GM23338 (cell line): ENCODE data around the gene EML4. TPM values are rescaled to one million over a fixed set of nuclear protein-coding genes. Genes with fewer than 3 reads are reported as not detected.

Experiments
- ATAC-seq: fragments of 200-7000 bp; cut with Tn5 transposase; 3 replicates; pipeline ENCODE4 v1.9.1; 2020
- DNase-seq: peaks from one replicate; pipeline ENCODE4 v3.0.0-alpha.2; 2015; ENCODE audit warnings: low spot score
- H2AFZ ChIP-seq: fragments of 200-600 bp; sonication (generic); 2 replicates; pipeline ENCODE4 v1.8.0; 2016; ENCODE audit warnings: antibody characterized with exemption, mild to moderate bottlenecking, moderate library complexity
- H3F3A ChIP-seq: fragments of 200-600 bp; sonication (generic); replicated peaks from 2 replicates; pipeline ENCODE4 v1.8.0; 2017; ENCODE audit warnings: antibody characterized with exemption, mixed run types, low read depth
- H3K27ac ChIP-seq: fragments of 200-600 bp; sonication (generic); 2 replicates; pipeline ENCODE4 v1.6.1; 2016; ENCODE audit warnings: low read depth
- H3K27me3 ChIP-seq: fragments of 200-600 bp; sonication (generic); 2 replicates; pipeline ENCODE4 v1.8.0; 2016; ENCODE audit warnings: mild to moderate bottlenecking, mixed run types, moderate library complexity; ENCODE audit not compliant: insufficient read depth
- H3K36me3 ChIP-seq: fragments of 200-600 bp; sonication (generic); 2 replicates; pipeline ENCODE4 v1.8.0; 2016; ENCODE audit warnings: mild to moderate bottlenecking; ENCODE audit not compliant: insufficient read depth
- H3K4me1 ChIP-seq: fragments of 200-600 bp; sonication (generic); 2 replicates; pipeline ENCODE4 v1.8.0; 2016; ENCODE audit warnings: mild to moderate bottlenecking, moderate library complexity; ENCODE audit not compliant: insufficient read depth
- H3K4me2 ChIP-seq: fragments of 200-600 bp; sonication (generic); 2 replicates; pipeline ENCODE4 v1.7.1; 2017; ENCODE audit warnings: mixed run types
- H3K4me3 ChIP-seq: fragments of 200-600 bp; sonication (generic); 2 replicates; pipeline ENCODE4 v1.6.1; 2016; ENCODE audit warnings: mixed run types
- H3K79me2 ChIP-seq: fragments of 200-600 bp; sonication (generic); replicated peaks from 2 replicates; pipeline ENCODE4 v1.8.0; 2017; ENCODE audit warnings: mild to moderate bottlenecking; ENCODE audit not compliant: insufficient read depth
- H3K9me2 ChIP-seq: fragments of 200-600 bp; sonication (generic); 2 replicates; pipeline ENCODE4 v1.8.0; 2017; ENCODE audit not compliant: insufficient read depth
- H4K20me1 ChIP-seq: fragments of 200-600 bp; sonication (generic); replicated peaks from 2 replicates; pipeline ENCODE4 v1.8.0; 2017; ENCODE audit warnings: mild to moderate bottlenecking; ENCODE audit not compliant: insufficient read depth
- H3K27ac Mint-ChIP-seq: 2 replicates; pipeline ENCODE4 v1.8.0; 2020; ENCODE audit warnings: inconsistent platforms, mild to moderate bottlenecking, moderate library complexity, mixed read lengths
- H3K27me3 Mint-ChIP-seq: 3 replicates; pipeline ENCODE4 v1.8.0; 2022; ENCODE audit warnings: low read depth, mild to moderate bottlenecking, moderate library complexity, mixed read lengths, inconsistent platforms; ENCODE audit not compliant: insufficient read depth, poor library complexity
- H3K36me3 Mint-ChIP-seq: 3 replicates; pipeline ENCODE4 v1.8.0; 2021; ENCODE audit warnings: low read depth, mild to moderate bottlenecking, inconsistent platforms, moderate library complexity, mixed read lengths
- H3K4me1 Mint-ChIP-seq: 3 replicates; pipeline ENCODE4 v1.8.0; 2020; ENCODE audit warnings: mild to moderate bottlenecking, inconsistent platforms, mixed read lengths
- H3K4me3 Mint-ChIP-seq: 3 replicates; pipeline ENCODE4 v1.8.0; 2021; ENCODE audit warnings: moderate library complexity, mild to moderate bottlenecking, inconsistent platforms, mixed read lengths
- H3K9me3 Mint-ChIP-seq: 3 replicates; pipeline ENCODE4 v1.8.0; 2020; ENCODE audit warnings: moderate library complexity, mild to moderate bottlenecking, inconsistent platforms, mixed read lengths
- CREB1 ChIP-seq: fragments of 250-450 bp; sonication (Bioruptor Pico); IDR thresholded peaks from 2 replicates; pipeline ENCODE4 v1.5.0; 2020; ENCODE audit warnings: low read depth, mild to moderate bottlenecking, moderate library complexity
- CTCF ChIP-seq, 2 experiments: fragments of 200-600 bp in 1 of 2; sonication (generic) in 1 of 2; conservative IDR thresholded peaks; 2 replicates each; pipeline versions ENCODE4 v1.5.1 to v1.6.1; 2016 to 2017; ENCODE audit warnings: antibody characterized with exemption in 2 of 2, low read depth in 2 of 2, mild to moderate bottlenecking in 2 of 2, moderate library complexity in 1 of 2
- ETS1 ChIP-seq: IDR thresholded peaks from 2 replicates; pipeline ENCODE4 v1.6.1; 2016; ENCODE audit warnings: antibody characterized with exemption
- EZH2 ChIP-seq: fragments of 200-600 bp; sonication (generic); IDR thresholded peaks from one replicate; pipeline ENCODE4 v1.8.0; 2017; ENCODE audit warnings: antibody characterized with exemption, mild to moderate bottlenecking, low read depth; ENCODE audit not compliant: unreplicated experiment
- EZH2phosphoT487 ChIP-seq: fragments of 200-600 bp; sonication (generic); IDR thresholded peaks from one replicate; pipeline ENCODE4 v1.8.1; 2018; ENCODE audit warnings: antibody characterized with exemption; ENCODE audit not compliant: unreplicated experiment
- NANOG ChIP-seq: IDR thresholded peaks from 2 replicates; pipeline ENCODE4 v1.6.1; 2016; ENCODE audit warnings: antibody characterized with exemption, borderline replicate concordance
- POLR2AphosphoS5 ChIP-seq: IDR thresholded peaks from 2 replicates; pipeline ENCODE4 v1.6.1; 2016; ENCODE audit warnings: antibody characterized with exemption, low read depth
- STAT1 ChIP-seq: IDR thresholded peaks from one replicate; pipeline ENCODE4 v1.6.1; 2016; ENCODE audit warnings: antibody characterized with exemption; ENCODE audit not compliant: unreplicated experiment
- ZNF114 ChIP-seq: fragments of 250-450 bp; sonication (Bioruptor Pico); IDR thresholded peaks from 2 replicates; pipeline ENCODE4 v1.5.0; 2020; ENCODE audit warnings: mild to moderate bottlenecking, moderate library complexity
- ZNF331 ChIP-seq: fragments of 250-450 bp; sonication (Bioruptor Pico); IDR thresholded peaks from 2 replicates; pipeline ENCODE4 v1.5.0; 2020; ENCODE audit warnings: low read depth, mild to moderate bottlenecking, moderate library complexity
- polyA plus RNA-seq: library from polyadenylated mRNA; unstranded; fragments of >200 nt; fragmentation: Nextera tagmentation; extraction: Ambion mirVana; gene quantifications from 2 replicates; pipeline ENCODE4 v1.2.1, GENCODE V29; 2016
- total RNA-seq: library from RNA; depleted of rRNA; stranded (reverse); fragments of >200 nt; shearing (Covaris generic); gene quantifications from 2 replicates; pipeline ENCODE4 v1.2.3, GENCODE V29; 2014

EML4 gene
- total and polyA plus RNA-seq, 2 experiments from 2014 or later, result 65.3 to 115 TPM

DNA sequence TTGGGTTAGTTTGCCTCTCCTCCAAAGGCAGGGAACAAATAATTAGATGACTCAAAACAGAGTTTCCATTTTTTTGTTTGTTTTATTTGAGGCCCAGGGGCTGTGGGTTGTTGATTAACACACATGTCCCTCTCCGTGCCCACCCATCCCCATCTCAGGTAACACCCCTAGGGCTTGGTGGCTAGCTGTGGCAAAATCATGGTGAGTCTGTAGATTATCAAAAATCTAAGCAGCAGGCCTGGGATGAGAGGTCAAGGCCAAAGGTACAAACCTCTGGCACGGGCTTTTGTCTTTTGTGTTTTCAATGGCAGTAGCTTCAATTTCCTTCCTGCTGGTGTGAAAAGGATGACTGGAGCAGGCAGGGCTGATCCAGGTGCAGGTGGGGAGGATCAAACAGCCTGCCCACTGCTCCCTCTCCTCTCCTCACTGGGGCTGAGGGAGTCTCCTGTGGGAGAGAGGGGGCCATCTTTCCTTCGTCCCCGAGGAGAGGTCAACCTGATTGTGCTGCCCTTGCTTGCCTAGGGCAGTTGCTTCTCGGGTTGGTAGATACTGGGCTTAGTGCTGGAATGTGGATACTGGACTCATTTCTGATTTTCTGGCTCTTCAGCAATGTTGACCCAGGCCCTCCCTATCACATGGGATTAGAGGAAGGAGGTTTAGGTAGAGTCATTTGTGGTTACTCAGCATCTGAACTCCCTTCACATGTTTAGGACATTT, 31.9 kb upstream of the EML4 start (continued):
- no peak for TF ChIP-seq CREB1 (CRISPR knock-in tag)
- TF ChIP-seq POLR2AphosphoS5, result no peak
- TF ChIP-seq EZH2phosphoT487, result no peak
- no peak for TF ChIP-seq NANOG
- no peak for TF ChIP-seq ETS1
- no peak for TF ChIP-seq EZH2
- TF ChIP-seq ZNF114 (CRISPR knock-in tag), result no peak

GRCh38 chr2:42138163-42139015, 30.8 kb upstream of the EML4 start:
- H3K27me3 Mint-ChIP-seq, result peaks cover 5% of the 10 kb centered on the region
- no peak overlapping the region for H3K4me2 ChIP-seq
- DNase-seq, result no peak
- H3K4me1 Mint-ChIP-seq, result peaks cover 42% of the 10 kb centered on the region
- H3K27ac ChIP-seq, result no peak overlapping the region
- H3K27me3 ChIP-seq, result no peaks in the 10 kb centered on the region
- no peaks in the 10 kb centered on the region for H3K36me3 ChIP-seq
- H3K79me2 ChIP-seq, result no peaks in the 10 kb centered on the region
- H3F3A ChIP-seq, result no peaks in the 10 kb centered on the region
- no peaks in the 10 kb centered on the region for H3K36me3 Mint-ChIP-seq
- H3K9me2 ChIP-seq, result no peaks in the 10 kb centered on the region
- H2AFZ ChIP-seq, result no peak overlapping the region
- TF ChIP-seq ZNF331 (CRISPR knock-in tag) (no peak), CTCF (conservative IDR thresholded peaks at IDR 0.05; ENCODE audit: low read depth in 2 of 2) (no peak), NANOG (no peak), STAT1 (no peak)
- no peak overlapping the region for H3K4me3 Mint-ChIP-seq
- no peak for ATAC-seq
- no peaks in the 10 kb centered on the region for H4K20me1 ChIP-seq
- no peak overlapping the region for H3K4me3 ChIP-seq
- peaks cover 28% of the 10 kb centered on the region for H3K4me1 ChIP-seq
- no peak overlapping the region for H3K27ac Mint-ChIP-seq
- H3K9me3 Mint-ChIP-seq, result no peaks in the 10 kb centered on the region
